K562 (cell line): ENCODE data around the gene SFRP5.

Source experiments
- EZH2 ChIP-seq: IDR thresholded peaks from 2 replicates; pipeline ENCODE4 v1.6.1; 2012; ENCODE audit warnings: low read depth, mild to moderate bottlenecking, inconsistent platforms, low read length, borderline replicate concordance
- FOXJ3 ChIP-seq: sonication (generic); formaldehyde crosslinking; IDR thresholded peaks from 2 replicates; pipeline ENCODE4 v1.4.0; 2020; ENCODE audit warnings: mild to moderate bottlenecking, missing genetic modification reagents
- GABPB1 ChIP-seq: sonication (generic); formaldehyde crosslinking; IDR thresholded peaks from 2 replicates; pipeline ENCODE4 v1.8.0; 2022; ENCODE audit warnings: mild to moderate bottlenecking, missing genetic modification reagents
- NBN ChIP-seq: fragments of 450-650 bp; IDR thresholded peaks from 2 replicates; pipeline ENCODE4 v1.6.1; 2016; ENCODE audit warnings: low read depth, mild to moderate bottlenecking
- PHTF2 ChIP-seq: fragments of 250-450 bp; sonication (Bioruptor Pico); IDR thresholded peaks from 2 replicates; pipeline ENCODE4 v1.5.0; 2021; ENCODE audit warnings: mild to moderate bottlenecking
- YY1 ChIP-seq, 3 experiments: IDR thresholded peaks; 2 replicates each; pipeline ENCODE4 v1.6.1; 2011; ENCODE audit warnings: low read length in 2 of 3, mild to moderate bottlenecking in 2 of 3, moderate library complexity in 2 of 3, borderline replicate concordance in 1 of 3, control low read depth in 1 of 3, low read depth in 1 of 3; ENCODE audit not compliant: insufficient read depth in 3 of 3, insufficient replicate concordance in 2 of 3, control insufficient read depth in 1 of 3, insufficient read length in 1 of 3; ENCODE audit errors: extremely low read depth in 1 of 3
- ZBTB2 ChIP-seq: fragments of 450-650 bp; IDR thresholded peaks from 2 replicates; pipeline ENCODE4 v1.6.1; 2016; ENCODE audit warnings: antibody characterized with exemption
- TF ChIP-seq, protein P1 (sequence below), 3 experiments: IDR thresholded peaks in 2 of 3; conservative IDR thresholded peaks in 1 of 3; 2 replicates each; pipeline ENCODE4 v1.5.1; 2011 to 2012; ENCODE audit warnings: low read length in 3 of 3, mild to moderate bottlenecking in 3 of 3, control low read depth in 2 of 3, improper control_type of control experiment in 1 of 3, inconsistent platforms in 1 of 3, low read depth in 1 of 3, mixed read lengths in 1 of 3, moderate library complexity in 1 of 3; ENCODE audit not compliant: insufficient read depth in 2 of 3

DNA sequence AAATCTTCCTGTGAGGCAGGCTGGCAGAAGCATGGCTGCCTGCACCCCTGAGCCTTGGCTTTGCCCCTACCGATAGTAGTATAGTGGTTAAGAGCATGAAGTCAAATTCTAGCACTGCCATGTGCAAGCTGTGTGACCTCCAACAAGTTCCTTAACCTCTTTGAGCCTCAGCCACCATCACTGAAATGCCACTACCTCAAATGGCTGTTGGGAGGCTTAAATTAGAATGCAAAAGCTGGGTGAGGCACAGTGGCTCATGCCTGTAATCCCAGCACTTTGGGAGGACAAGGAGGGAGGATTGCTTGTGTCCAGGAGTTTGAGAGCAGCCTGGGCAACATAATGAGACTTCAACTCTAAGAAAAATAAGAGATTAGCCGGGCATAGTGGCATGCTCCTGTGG lies 8.4 kb downstream of the SFRP5 start:
- TF ChIP-seq ZBTB2, result no peak
- TF ChIP-seq YY1 (IDR thresholded peaks at IDR 0.05; ENCODE audit: borderline replicate concordance in 1 of 3, control insufficient read depth in 1 of 3, extremely low read depth in 1 of 3, insufficient read depth in 3 of 3, insufficient read length in 1 of 3, insufficient replicate concordance in 2 of 3, low read depth in 1 of 3, low read length in 2 of 3), result no peak
- TF ChIP-seq GABPB1 (CRISPR knock-in tag), result no peak
- TF ChIP-seq FOXJ3 (CRISPR knock-in tag), result no peak
- TF ChIP-seq, protein P1, sequence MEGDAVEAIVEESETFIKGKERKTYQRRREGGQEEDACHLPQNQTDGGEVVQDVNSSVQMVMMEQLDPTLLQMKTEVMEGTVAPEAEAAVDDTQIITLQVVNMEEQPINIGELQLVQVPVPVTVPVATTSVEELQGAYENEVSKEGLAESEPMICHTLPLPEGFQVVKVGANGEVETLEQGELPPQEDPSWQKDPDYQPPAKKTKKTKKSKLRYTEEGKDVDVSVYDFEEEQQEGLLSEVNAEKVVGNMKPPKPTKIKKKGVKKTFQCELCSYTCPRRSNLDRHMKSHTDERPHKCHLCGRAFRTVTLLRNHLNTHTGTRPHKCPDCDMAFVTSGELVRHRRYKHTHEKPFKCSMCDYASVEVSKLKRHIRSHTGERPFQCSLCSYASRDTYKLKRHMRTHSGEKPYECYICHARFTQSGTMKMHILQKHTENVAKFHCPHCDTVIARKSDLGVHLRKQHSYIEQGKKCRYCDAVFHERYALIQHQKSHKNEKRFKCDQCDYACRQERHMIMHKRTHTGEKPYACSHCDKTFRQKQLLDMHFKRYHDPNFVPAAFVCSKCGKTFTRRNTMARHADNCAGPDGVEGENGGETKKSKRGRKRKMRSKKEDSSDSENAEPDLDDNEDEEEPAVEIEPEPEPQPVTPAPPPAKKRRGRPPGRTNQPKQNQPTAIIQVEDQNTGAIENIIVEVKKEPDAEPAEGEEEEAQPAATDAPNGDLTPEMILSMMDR (IDR thresholded peaks at IDR 0.05 in 2 of 3, conservative IDR thresholded peaks at IDR 0.05 in 1 of 3; ENCODE audit: insufficient read depth in 2 of 3, low read depth in 1 of 3, low read length in 3 of 3), result no peak
- TF ChIP-seq EZH2, result no peak
- TF ChIP-seq PHTF2 (CRISPR knock-in tag), result no peak
- no peak for TF ChIP-seq NBN
